Measurements from ENCODE around the gene ZNF107. TPM values are rescaled to one million over a fixed set of nuclear protein-coding genes. Genes with fewer than 3 reads are reported as not detected.

Gene ZNF107
- total and polyA plus RNA-seq, 2 of the 13 experiments (the other 11 are each of a cell fraction or from before 2014, with no cell fraction given), result 2.5 to 5.4 TPM

- Histone ChIP-seq H3K27ac (ENCODE audit: extremely low read length, insufficient read depth, low read length) (no peak overlapping the region), H3K79me2 (ENCODE audit: insufficient read depth, low read length) (no peaks in the 10 kb centered on the region), H4K20me1 (ENCODE audit: insufficient read depth, low read length) (no peaks in the 10 kb centered on the region), H3K36me3 (replicated peaks in 1 of 2; ENCODE audit: control insufficient read depth in 1 of 2, insufficient read depth in 2 of 2, low read length in 2 of 2) (no peaks in the 10 kb centered on the region), H3K4me2 (ENCODE audit: low read depth, low read length) (no peak overlapping the region), H3K4me1 (ENCODE audit: insufficient read depth, low read length) (no peaks in the 10 kb centered on the region), H2AFZ (ENCODE audit: low read length) (no peak overlapping the region), H3K9me3 (ENCODE audit: low read length) (no peaks in the 10 kb centered on the region), H3K4me3 (replicated peaks in 1 of 3; ENCODE audit: insufficient read depth in 1 of 3, low read depth in 2 of 3, low read length in 3 of 3) (no peak overlapping the region), H3K9ac (ENCODE audit: insufficient read depth, low read depth, low read length) (no peak overlapping the region), H3K27me3 (ENCODE audit: control insufficient read depth in 1 of 2, insufficient read depth in 2 of 2, low read length in 2 of 2) (peaks cover 0 to 6% of the 10 kb centered on the region in 2 experiments; a peak in 2 of 5 replicates)
- DNase-seq (ENCODE audit: low spot score), result no peak
- WGBS (ENCODE audit: low lambda C conversion rate), result 0% methylated on average over 3 of the region's 3 CpGs
- ChIA-PET CTCF (ENCODE audit: low intra/inter-chr PET ratio, low total read pairs) (no interaction called here), POLR2A (no interaction called here)
- intact Hi-C loops (cut with micrococcal nuclease; ENCODE audit: unreplicated experiment), result no loop called here
- ATAC-seq, result no peak
- in situ Hi-C loops (cut with HindIII; ENCODE audit: extremely low pct_ligation_motif_present, low pct_unique_long_range_greater_than_20kb), result no loop called here
- no peak for FAIRE-seq
- no TSS peak for BruUV-seq (replicated peaks)
- TF ChIP-seq HMG20B (CRISPR knock-in tag; conservative IDR thresholded peaks at IDR 0.05), result no peak
- no peak for TF ChIP-seq TGIF2 (CRISPR knock-in tag; IDR thresholded peaks at IDR 0.05)
- no peak for TF ChIP-seq LRRFIP1 (CRISPR knock-in tag; conservative IDR thresholded peaks at IDR 0.05)
- no peak for TF ChIP-seq SAFB2 (CRISPR knock-in tag; IDR thresholded peaks at IDR 0.05; ENCODE audit: borderline replicate concordance, low read depth)
- no peak for TF ChIP-seq ZNF547 (CRISPR knock-in tag; IDR thresholded peaks at IDR 0.05)
- TF ChIP-seq SETDB1 (CRISPR knock-in tag; IDR thresholded peaks at IDR 0.05; ENCODE audit: borderline replicate concordance), result no peak
- no peak for TF ChIP-seq MEIS2 (CRISPR knock-in tag; IDR thresholded peaks at IDR 0.05)
- TF ChIP-seq RARA (CRISPR knock-in tag; IDR thresholded peaks at IDR 0.05), result no peak
- TF ChIP-seq ATAD3A (CRISPR knock-in tag; IDR thresholded peaks at IDR 0.05), result no peak
- TF ChIP-seq ONECUT2 (CRISPR knock-in tag; IDR thresholded peaks at IDR 0.05), result no peak
- TF ChIP-seq ZNF276 (CRISPR knock-in tag; IDR thresholded peaks at IDR 0.05; ENCODE audit: low read depth), result no peak
- TF ChIP-seq SMYD3 (CRISPR knock-in tag; IDR thresholded peaks at IDR 0.05), result no peak
- no peak for TF ChIP-seq FOXA1 (IDR thresholded peaks at IDR 0.05)
- TF ChIP-seq FOXA1 (CRISPR knock-in tag; IDR thresholded peaks at IDR 0.05), result no peak
- TF ChIP-seq, protein P1, sequence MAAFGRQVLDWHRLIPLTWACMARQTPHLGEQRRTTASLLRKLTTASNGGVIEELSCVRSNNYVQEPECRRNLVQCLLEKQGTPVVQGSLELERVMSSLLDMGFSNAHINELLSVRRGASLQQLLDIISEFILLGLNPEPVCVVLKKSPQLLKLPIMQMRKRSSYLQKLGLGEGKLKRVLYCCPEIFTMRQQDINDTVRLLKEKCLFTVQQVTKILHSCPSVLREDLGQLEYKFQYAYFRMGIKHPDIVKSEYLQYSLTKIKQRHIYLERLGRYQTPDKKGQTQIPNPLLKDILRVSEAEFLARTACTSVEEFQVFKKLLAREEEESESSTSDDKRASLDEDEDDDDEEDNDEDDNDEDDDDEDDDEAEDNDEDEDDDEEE (CRISPR knock-in tag; IDR thresholded peaks at IDR 0.05), result no peak
- TF ChIP-seq DZIP1 (CRISPR knock-in tag; IDR thresholded peaks at IDR 0.05), result no peak
- no peak for TF ChIP-seq ZNF878 (CRISPR knock-in tag; IDR thresholded peaks at IDR 0.05)
Observed at GRCh38 chr7:64758151-64758550, 92.2 kb downstream of the ZNF107 start.
